ENCODE data around the gene FDX2.

FDX2 gene

DNA sequence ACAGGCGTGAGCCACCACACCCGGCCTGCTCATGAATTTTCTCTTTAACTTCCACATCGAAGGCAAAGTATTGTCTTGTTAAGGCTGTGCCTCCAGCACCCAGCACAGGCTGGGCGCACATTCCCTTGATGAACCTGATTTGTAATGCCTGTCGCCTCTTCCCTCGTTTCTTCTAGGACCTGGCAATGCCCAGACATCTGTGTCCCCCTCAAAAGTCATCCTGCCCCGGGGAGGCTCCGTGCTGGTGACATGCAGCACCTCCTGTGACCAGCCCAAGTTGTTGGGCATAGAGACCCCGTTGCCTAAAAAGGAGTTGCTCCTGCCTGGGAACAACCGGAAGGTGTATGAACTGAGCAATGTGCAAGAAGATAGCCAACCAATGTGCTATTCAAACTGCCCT is 41.2 kb downstream of the FDX2 start:
- POLR2A ChIA-PET, result interaction anchor here (1.2 kb wide), 1 partner anchor 12 kb away, joined by 5 read pairs; no protein-coding TSS in a partner anchor
- DNase-seq (ENCODE audit: extremely low spot score), result no peak
- CTCF ChIA-PET, result no interaction called here
- no peak for TF ChIP-seq ZNF384 (IDR thresholded peaks at IDR 0.05)
- no peak for TF ChIP-seq NFRKB (IDR thresholded peaks at IDR 0.05)
- no peak for TF ChIP-seq FOXA1 (IDR thresholded peaks at IDR 0.05)
- no peak for TF ChIP-seq FOXM1 (IDR thresholded peaks at IDR 0.05; ENCODE audit: borderline replicate concordance)
- TF ChIP-seq, protein P1, sequence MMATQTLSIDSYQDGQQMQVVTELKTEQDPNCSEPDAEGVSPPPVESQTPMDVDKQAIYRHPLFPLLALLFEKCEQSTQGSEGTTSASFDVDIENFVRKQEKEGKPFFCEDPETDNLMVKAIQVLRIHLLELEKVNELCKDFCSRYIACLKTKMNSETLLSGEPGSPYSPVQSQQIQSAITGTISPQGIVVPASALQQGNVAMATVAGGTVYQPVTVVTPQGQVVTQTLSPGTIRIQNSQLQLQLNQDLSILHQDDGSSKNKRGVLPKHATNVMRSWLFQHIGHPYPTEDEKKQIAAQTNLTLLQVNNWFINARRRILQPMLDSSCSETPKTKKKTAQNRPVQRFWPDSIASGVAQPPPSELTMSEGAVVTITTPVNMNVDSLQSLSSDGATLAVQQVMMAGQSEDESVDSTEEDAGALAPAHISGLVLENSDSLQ (IDR thresholded peaks at IDR 0.05), result no peak
- TF ChIP-seq L3MBTL2 (conservative IDR thresholded peaks at IDR 0.05), result no peak
- TF ChIP-seq SP1 (IDR thresholded peaks at IDR 0.05), result no peak
- TF ChIP-seq CTBP1 (IDR thresholded peaks at IDR 0.05; ENCODE audit: borderline replicate concordance), result no peak
- TF ChIP-seq ELF4 (IDR thresholded peaks at IDR 0.05), result no peak

DNA sequence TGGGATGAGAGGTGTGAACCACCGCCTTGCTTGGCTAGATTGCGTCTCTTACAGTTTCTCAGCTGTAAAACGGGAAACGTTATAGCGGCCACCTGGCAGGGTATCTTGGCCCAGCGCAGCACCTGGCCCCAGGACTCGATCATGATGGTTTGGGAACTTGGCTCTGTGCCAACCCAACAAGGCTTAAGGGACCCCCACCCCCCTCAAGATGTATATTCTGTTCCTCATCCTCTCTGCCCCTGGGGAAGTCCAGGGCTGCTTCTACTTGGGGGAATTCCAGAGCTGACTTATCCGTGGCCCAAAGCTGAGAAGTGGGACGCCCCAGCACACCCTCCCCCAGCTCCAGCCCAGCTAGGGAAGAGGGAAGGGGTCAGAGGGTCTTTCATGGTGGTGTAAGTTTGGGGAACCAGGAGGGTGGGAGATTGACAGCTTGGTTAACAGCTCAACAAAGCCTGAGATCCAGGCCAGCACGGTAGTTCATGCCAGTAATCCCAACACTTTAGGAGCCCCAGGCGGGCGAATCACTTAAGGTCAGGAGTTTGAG is 44.2 kb downstream of the FDX2 start:
- no peak for DNase-seq (ENCODE audit: extremely low spot score)
- POLR2A ChIA-PET, result interaction anchor here (0.5 to 3.5 kb wide), 3 partner anchors 18 to 109 kb away, joined by 3 to 23 read pairs (median 4); partner anchors contain the start of genes ICAM5 and TYK2
- TF ChIP-seq TARDBP (IDR thresholded peaks at IDR 0.05) (no peak), BHLHE40 (IDR thresholded peaks at IDR 0.05; ENCODE audit: borderline replicate concordance) (no peak), ARNT (IDR thresholded peaks at IDR 0.05) (no peak), LEF1 (IDR thresholded peaks at IDR 0.05; ENCODE audit: borderline replicate concordance) (no peak), SUZ12 (IDR thresholded peaks at IDR 0.05) (no peak)
- CTCF ChIA-PET, result interaction anchor here (0.7 to 3.5 kb wide), 3 partner anchors 13 to 120 kb away, joined by 3 to 45 read pairs (median 3); no protein-coding TSS in a partner anchor

DNA sequence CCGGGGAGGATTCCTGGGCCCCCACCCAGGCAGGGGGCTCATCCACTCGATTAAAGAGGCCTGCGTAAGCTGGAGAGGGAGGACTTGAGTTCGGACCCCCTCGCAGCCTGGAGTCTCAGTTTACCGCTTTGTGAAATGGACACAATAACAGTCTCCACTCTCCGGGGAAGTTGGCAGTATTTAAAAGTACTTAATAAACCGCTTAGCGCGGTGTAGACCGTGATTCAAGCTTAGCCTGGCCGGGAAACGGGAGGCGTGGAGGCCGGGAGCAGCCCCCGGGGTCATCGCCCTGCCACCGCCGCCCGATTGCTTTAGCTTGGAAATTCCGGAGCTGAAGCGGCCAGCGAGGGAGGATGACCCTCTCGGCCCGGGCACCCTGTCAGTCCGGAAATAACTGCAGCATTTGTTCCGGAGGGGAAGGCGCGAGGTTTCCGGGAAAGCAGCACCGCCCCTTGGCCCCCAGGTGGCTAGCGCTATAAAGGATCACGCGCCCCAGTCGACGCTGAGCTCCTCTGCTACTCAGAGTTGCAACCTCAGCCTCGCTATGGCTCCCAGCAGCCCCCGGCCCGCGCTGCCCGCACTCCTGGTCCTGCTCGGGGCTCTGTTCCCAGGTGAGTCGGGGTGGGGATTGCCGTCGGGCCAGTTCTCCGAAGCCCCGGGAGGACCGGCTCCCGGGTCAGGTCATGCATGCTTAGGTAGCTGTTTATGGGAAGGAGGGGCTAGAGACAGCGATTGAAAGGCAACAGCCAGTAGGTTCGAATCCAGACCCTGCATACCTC is 45.0 kb downstream of the FDX2 start, which contains the start of gene ICAM1:
Gene ICAM1, plus strand, starts transcription at position 505 of the 779 bp plus-strand sequence. Its CDS starts 40 bp downstream, at position 545.
- no peak for DNase-seq (ENCODE audit: extremely low spot score)
- ChIA-PET POLR2A (interaction anchor here (0.5 to 3.5 kb wide), 4 partner anchors 19 to 118 kb away, joined by 3 to 23 read pairs (median 8); partner anchors contain the start of genes ICAM5 and TYK2), CTCF (interaction anchor here (0.6 to 3.5 kb wide), 3 partner anchors 18 to 121 kb away, joined by 3 to 45 read pairs (median 3); no protein-coding TSS in a partner anchor)
- no peak for TF ChIP-seq NFRKB (IDR thresholded peaks at IDR 0.05)
- no peak for TF ChIP-seq SP1 (IDR thresholded peaks at IDR 0.05)
- TF ChIP-seq L3MBTL2 (conservative IDR thresholded peaks at IDR 0.05), result no peak
- no peak for TF ChIP-seq TARDBP (IDR thresholded peaks at IDR 0.05)
- TF ChIP-seq BHLHE40 (IDR thresholded peaks at IDR 0.05; ENCODE audit: borderline replicate concordance), result no peak
- no peak for TF ChIP-seq SUZ12 (IDR thresholded peaks at IDR 0.05)
- TF ChIP-seq ARNT (IDR thresholded peaks at IDR 0.05), result no peak
- no peak for TF ChIP-seq FOXM1 (IDR thresholded peaks at IDR 0.05; ENCODE audit: borderline replicate concordance)
- no peak for TF ChIP-seq FOXK2 (IDR thresholded peaks at IDR 0.05)
- TF ChIP-seq ELF4 (IDR thresholded peaks at IDR 0.05), result no peak
- TF ChIP-seq LEF1 (IDR thresholded peaks at IDR 0.05; ENCODE audit: borderline replicate concordance), result no peak
- TF ChIP-seq HDGF (IDR thresholded peaks at IDR 0.05; ENCODE audit: borderline replicate concordance), result no peak
- TF ChIP-seq ZNF384 (IDR thresholded peaks at IDR 0.05), result no peak
- TF ChIP-seq, protein P1 (IDR thresholded peaks at IDR 0.05), result no peak
- TF ChIP-seq CTBP1 (IDR thresholded peaks at IDR 0.05; ENCODE audit: borderline replicate concordance), result no peak
- no peak for TF ChIP-seq FOXA1 (IDR thresholded peaks at IDR 0.05)

DNA sequence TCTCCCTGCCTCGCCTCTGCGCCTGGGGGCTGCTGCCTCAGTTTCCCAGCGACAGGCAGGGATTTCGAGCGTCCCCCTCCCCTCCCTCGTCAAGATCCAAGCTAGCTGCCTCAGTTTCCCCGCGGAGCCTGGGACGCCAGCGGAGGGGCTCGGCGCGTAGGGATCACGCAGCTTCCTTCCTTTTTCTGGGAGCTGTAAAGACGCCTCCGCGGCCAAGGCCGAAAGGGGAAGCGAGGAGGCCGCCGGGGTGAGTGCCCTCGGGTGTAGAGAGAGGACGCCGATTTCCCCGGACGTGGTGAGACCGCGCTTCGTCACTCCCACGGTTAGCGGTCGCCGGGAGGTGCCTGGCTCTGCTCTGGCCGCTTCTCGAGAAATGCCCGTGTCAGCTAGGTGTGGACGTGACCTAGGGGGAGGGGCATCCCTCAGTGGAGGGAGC is 45.6 kb downstream of the FDX2 start:
- TF ChIP-seq LEF1 (IDR thresholded peaks at IDR 0.05; ENCODE audit: borderline replicate concordance) (no peak), SP1 (IDR thresholded peaks at IDR 0.05) (no peak), ARNT (IDR thresholded peaks at IDR 0.05) (no peak), CTBP1 (IDR thresholded peaks at IDR 0.05; ENCODE audit: borderline replicate concordance) (no peak)
- POLR2A ChIA-PET, result interaction anchor here (0.7 to 3.5 kb wide), 3 partner anchors 19 to 119 kb away, joined by 6 to 23 read pairs (median 10); partner anchors contain the start of genes ICAM5 and TYK2
- DNase-seq (ENCODE audit: extremely low spot score), result no peak
- CTCF ChIA-PET, result interaction anchor here (0.6 to 3.5 kb wide), 4 partner anchors 9 to 120 kb away, joined by 3 to 45 read pairs (median 8); no protein-coding TSS in a partner anchor

DNA sequence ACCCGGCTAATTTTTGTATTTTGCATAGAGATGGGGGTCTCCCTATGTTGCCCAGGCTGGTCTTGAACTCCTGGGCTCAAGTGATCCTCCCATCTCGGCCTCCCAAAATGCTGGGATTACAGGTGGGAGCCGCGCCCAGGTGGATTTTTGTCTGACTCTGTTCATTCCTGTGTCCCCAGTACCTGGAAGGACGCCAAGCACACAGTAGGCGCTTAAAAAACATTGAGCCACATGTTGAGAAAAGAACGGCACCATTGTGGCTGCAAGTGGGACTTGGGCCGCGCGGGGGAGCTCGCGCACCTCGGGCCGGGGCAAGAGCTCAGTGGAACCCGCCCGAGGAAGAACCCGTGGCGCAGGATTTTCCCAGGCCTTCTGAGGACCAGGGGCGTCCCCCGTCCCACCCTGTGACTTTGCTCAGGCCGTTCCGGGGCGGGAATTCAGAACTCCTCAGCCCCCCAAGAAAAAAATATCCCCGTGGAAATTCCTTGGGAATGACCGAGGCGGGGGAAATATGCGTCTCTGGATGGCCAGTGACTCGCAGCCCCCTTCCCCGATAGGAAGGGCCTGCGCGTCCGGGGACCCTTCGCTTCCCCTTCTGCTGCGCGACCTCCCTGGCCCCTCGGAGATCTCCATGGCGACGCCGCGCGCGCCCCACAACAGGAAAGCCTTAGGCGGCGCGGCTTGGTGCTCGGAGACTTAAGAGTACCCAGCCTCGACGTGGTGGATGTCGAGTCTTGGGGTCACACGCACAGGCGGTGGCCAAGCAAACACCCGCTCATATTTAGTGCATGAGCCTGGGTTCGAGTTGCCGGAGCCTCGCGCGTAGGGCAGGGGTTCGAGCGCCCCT is 46.3 kb downstream of the FDX2 start:
- TF ChIP-seq SUZ12 (IDR thresholded peaks at IDR 0.05) (no peak), HDGF (IDR thresholded peaks at IDR 0.05; ENCODE audit: borderline replicate concordance) (no peak), FOXK2 (IDR thresholded peaks at IDR 0.05) (no peak), LEF1 (IDR thresholded peaks at IDR 0.05; ENCODE audit: borderline replicate concordance) (no peak), ARNT (IDR thresholded peaks at IDR 0.05) (no peak), ZNF384 (IDR thresholded peaks at IDR 0.05) (no peak), FOXA1 (IDR thresholded peaks at IDR 0.05) (no peak)
- TF ChIP-seq, protein P1 (IDR thresholded peaks at IDR 0.05), result no peak
- ChIA-PET POLR2A (interaction anchor here (0.6 to 3.5 kb wide), 6 partner anchors 17 to 123 kb away, joined by 3 to 23 read pairs (median 4); partner anchors contain the start of genes ICAM4 and TYK2), CTCF (interaction anchor here (0.6 to 3.5 kb wide), 11 partner anchors 9 to 121 kb away, joined by 3 to 45 read pairs (median 5); partner anchors contain the start of gene ICAM5)
- DNase-seq (ENCODE audit: extremely low spot score), result peak; percentile 86

Measured in HEK293T (cell line).